DMS 273 (cell line): ENCODE data around the gene TPPP3.
"Not testable (repeated sequence)": the region's sequence is repeated elsewhere in the genome, so short reads cannot be mapped to it uniquely, and the experiment has no call there.

ENCODE experiments used
- DNase-seq: peaks from one replicate; lab custom pipeline; 2025; ENCODE audit not compliant: unreplicated experiment; lab: John Stamatoyannopoulos, UW

TPPP3 gene

DNA sequence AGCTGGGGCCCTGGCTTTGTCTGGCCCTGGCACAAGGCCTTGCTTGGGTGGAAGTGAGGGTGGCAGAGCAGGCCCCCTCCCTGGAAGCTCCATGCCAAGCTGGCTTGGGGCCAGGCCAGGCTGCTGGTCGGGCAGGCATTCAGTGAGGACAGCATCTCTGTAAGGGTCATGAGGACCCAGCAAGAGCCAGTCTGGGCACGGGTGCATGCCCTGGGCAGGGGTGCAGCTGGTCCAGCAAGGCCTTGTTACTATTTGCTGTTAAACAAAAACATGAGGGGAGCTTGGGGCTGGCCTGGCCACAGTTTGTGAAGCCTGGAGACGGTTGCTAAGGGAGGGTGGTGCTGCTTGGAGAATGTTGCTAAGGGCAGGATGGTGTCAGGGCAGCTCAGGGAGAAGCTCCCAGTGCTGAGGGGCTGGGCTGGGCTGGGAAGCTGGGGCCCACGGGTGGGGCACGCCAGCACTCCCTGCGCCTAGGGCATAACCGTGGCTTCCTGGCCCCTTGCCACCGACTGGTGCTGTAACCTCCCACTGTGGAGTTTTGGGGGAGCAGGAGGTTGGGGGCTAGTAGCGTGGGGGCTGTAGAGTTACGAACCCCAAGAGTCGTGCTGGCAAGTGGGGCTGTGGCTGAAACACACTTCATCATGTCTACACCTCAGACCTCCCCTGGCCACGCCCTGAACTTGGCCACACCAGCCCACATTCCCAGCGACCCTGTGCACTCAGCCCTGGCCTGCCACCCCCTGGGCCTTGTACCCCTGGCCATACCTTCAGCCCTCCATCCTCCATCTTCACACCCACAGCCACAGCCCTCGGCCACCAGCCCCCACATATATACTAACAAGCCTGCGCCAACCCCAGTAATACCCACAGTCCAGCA lies 1.6 kb downstream of the TPPP3 start:
- peak; percentile 78 for DNase-seq

DNA sequence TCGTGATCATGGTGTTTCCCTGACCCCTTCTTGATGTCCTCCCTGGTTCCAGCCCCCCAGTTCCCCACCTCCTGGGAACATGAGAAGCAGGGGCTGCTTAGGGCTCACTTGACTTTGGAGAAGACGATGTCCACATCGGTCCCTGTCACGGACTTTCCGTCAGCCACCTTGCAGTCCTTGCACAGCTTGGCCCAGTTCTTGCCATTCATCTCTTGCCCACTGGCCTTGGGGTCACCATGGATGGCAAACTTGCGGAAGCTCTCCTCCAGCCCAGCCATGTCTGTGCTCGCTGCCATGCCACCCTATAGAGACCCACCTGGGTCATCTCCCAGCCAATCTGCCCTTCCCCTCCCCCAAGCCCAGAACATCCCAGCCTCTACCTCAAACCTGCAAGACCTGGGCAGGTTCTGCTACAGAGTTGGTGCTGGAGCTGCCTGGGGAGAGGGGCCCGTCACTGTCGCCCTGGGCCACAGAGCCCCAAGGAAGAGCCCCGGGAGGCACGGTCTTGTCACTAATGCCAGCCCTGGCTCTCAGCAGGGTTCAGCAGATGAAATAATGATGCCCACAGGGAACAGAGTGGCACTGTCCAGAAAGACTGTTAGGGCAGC lies 2.4 kb downstream of the TPPP3 start:
- DNase-seq = no peak

DNA sequence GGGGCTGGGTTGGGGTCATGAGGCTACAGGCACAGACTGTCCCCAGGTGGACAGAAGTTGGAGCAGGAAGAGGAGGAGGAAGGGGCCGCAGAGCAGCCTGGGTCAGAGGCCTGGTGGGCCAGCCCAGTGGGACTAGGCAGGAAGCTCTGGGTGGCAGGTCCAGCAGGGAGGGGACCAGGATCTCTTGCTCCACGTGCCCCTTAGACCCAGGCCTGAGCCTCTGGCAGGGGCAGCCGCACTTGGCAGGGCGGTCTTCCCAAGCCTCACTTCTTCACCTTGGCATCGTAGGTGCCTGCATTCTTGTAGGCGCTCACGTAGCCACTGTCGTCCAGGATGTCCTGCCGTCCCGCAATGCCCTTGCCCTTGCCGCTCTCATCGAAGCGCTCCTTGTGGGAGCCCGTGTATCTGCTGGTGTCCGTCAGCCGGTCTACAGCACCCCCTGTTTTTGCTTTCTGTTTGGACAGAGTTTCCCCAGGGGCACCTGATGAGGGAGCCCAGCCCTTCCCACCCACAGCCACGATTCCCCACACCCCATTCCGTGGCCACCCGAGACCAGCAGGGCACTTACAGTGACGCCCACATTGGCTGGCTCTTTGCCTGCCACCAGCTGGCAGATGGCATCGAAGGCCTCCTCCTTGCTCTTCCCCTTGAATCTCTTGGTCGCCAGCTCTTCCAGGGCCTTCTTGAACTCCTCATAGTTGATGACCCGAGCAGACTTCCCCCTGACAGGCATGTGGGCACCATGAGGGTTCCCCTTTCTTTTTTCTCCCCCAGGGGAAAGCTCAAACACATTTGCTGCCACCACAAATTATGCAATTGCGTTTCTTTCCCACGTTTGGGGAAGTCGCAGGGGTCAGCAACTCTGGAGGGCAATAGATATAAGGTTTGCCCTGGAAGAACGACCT lies 3.1 kb downstream of the TPPP3 start:
- peak; percentile 35 for DNase-seq

DNA sequence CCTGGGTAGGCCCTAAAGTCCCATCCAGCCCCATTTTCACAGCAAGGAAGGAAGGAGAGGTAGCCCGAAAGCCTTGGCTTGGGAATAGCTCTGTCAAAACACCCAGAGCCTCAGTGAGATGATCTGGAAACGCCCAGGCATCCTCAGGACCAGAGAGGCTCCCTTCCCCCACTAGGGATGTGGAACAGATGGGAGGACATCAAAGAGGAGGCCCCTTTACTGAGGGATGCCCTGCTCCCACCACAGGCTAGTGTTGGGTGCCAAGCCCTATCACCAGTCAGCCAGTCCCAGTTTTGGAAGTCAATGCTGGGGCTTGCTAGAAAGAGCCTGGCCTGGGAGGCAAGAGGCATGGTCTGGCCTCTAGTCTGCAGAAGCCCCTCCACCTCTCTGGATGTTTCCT lies 4.7 kb downstream of the TPPP3 start:
- peak; percentile 55 for DNase-seq

DNA sequence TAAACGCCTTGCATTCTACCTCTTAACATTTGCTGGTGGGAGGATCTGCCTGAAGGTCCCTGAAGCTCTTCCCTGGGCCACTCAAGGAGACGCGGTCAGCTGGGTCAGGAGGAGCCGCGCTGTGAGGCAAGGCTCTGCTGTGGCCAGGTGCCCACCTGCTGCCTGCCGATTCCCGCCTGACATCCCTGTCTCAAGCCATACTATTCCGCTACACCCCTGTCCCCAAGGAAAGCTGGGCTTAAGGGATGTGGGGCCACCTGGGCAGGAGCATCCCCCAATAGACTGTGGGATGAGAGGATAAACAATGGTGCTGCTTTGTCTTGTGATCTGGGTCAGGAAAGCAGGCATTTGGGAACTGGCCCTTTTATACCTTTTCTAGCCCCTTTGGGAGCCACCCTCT lies 5.1 kb downstream of the TPPP3 start:
- DNase-seq = no peak

DNA sequence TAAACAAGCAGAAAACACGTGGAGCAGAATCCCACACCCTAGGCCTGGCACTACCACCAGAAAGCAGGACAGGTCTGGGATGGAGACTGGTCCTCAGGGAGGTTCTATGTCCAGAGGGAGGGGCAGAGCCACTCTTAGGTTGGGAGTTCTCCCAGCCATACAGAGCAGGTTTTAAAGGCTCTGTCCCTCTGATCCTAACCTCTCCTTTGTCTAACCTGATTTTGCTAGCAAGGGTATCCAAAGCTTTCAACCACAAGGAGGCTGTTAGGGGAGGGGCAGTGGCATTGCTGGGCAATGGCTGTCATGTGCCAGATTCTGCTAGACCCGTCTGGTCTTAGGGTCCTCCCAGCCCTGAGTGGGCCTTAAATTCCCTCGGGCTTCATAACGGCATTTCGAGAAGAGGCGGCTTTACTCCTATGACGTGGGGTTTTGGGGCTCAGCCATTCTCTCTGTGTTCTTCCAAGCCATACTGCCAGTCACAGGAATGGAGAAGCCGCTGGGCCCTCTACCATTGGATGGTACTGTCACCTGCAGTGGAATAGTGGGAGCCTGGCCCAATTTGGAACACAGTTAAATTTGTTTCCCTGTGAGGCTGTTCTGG lies 5.7 kb downstream of the TPPP3 start:
- DNase-seq = no peak

DNA sequence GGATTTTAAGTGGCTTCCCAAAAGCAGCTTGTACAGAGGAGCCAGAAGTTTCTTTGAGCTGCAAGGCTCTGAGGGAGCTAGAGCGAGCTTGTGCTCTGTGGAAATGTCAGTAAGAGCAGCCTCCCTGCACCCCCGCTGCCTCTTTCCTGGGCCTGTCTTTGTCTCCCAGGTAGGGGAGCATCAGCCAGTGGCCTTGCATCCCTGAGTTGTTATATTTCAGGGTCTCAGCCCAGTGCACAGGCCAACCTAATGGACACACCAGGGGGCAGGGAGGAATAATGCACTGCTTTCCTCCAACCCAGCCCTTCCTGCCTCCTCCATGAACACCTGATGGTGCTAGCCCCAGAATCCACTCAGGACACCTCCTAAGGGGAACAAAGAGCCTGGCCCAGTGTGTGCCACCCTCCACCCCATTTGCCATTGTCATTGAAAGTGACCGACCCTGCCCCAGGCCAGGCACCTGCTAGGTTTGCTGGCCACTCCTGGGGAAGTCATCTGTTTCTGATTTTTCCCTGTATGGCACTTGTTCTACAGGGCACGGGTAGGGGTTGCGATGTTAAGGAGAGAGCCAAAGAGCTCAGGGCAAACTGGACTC lies 6.3 kb downstream of the TPPP3 start:
- DNase-seq = no peak

DNA sequence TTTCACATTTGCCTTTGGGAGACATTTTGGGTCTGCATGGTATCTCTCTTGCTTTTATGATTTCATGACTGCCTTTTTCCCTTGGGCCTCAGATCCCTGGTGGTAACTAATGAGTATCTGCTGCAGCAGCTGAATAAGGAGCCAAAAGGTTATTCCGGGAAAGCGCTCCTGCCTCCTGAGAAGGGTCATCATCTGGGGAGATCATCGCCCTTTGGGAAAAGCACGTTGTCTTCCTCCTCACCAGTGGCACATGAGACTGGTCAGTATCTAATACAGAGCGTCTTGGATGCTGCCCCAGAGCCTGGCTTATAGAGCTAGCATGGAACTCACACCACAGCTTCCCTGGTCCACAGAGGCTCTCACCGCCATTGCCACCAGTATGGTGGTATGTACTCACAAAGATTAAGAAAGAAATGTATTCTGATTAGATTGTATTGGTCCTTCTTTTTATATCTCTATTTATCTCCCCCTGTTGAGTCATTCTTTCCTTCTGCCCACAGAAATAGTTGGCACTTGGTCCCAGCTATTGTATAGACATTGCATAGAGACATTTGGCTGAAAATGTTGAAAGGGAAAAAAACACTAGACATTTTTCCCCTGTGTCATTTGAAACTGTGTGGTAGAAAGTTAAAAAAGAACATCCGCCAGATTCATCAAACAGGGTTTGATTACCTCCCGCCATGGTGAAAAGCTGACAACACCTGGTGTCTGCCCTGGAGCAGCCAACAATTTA lies 8.4 kb downstream of the TPPP3 start:
- no peak for DNase-seq

DNA sequence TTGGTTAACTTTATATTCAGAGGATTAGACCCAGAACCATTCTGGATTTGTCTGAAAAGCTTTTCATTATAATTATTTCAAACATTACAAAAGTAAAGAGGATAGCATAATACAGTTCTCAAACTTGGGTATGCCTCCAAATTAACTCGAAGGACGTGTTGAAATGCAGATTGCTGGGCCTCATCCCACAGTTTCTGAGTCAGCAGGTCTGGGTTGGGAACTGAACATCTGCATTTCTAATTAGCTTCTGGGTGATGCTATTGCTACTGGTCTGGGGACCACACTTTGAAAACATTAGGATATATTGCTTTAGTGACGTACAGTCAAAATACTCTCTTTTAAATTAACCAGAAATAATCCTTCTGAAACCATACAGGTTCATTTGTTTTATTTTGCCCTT lies 10.0 kb downstream of the TPPP3 start:
- no peak for DNase-seq

DNA sequence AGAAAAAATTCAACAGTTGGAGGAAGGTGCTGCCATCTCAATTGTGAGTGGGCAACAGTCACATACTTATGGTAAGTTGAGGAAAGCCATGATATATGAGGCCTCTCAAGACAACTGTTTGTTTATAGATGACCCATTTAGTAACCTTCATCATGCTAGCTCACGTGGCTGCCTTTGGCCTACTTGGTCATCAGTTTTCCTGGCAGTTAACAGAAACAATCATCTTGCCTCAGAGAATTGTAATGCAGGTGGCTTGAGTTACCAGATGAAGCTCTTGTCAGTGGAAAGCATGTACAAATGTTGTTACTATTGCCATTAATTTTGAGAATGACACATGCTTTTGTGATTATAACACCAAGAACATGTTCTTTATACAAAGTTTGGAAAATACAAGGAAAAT lies 14.7 kb downstream of the TPPP3 start:
- DNase-seq = no peak

DNA sequence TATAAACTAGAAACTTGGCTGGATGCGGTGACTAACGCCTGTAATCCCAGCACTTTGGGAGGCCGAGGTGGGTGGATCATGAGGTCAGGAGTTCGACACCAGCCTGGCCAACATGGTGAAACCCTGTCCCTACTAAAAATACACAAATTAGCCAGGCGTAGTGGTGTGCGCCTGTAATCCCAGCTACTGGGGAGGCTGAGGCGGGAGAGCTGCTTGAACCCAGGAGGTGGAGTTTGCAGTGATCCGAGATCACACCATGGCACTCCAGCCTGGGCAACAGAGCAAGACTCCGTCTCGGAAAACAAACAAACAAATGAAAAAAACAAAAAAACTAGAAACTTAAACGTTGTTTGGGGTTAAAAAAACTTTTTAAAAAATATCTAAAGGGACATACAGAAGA lies 17.3 kb downstream of the TPPP3 start:
- DNase-seq = not testable (repeated sequence)

DNA sequence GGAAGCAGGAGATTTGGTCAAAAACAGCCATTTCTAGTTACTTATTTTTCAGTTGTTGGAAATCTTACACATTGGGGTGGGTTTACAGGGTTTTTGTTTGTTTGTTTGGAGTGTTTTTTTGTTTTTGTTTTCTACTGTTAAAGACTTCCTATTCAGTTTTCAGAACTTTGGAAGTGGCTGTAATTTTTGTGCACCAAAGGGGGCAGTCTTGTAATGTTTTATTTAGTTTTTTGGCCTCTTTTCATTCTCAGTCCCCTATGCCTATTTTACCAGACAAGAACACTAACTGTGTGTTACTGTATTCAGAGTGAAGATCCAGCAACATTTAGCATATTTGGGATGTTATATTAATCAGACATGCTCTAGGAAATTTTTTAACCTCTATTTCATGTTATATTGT lies 20.6 kb downstream of the TPPP3 start:
- peak; percentile 62 for DNase-seq

DNA sequence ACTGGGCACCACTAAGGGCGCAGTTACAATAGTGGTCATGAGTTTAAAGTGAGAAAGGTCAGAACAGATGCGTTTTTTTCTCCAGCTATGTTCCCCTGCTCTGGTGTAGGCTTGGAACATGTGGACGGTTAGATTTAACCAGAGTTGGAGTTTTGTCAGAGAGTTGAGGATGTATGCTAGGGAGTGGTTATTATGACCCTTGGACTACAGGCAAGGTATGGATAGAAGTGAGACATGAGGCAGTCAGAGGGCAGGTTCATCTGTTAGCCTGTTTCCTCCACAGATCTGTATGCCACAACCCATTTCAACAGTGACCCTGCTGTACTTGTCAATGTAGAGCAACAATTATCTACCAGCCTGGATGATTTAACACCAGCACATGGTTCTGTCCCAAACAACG lies 22.6 kb downstream of the TPPP3 start:
- no peak for DNase-seq

DNA sequence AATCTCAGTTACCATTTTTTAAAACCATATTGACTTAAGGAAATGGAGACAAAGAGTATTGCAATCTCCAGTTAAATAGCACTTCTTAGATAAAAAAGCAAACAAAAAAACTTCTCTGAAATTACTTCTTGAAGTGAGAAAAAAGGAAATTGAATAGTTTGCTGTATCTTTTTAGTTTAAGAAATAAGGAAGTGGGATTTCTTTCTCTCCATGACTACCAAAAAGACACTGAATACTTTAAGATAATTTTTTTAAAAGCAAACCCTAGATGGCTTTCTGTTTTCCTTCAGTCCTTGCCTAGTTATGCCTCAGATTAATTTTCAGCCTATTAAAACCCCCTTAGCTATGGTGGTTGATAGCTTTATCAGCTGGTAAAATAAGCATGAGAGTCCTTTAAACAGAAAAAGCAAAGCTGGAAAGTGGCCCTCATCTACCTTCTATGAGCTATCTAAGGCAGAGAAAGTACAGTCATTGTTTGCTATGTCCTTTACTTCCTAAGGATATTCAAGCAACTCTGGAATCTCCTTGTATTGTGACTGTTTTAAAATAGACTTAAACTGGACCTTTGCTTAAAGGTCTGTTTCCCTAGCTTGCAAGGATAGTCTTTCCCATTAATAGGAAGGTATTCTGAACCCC lies 28.6 kb downstream of the TPPP3 start:
- DNase-seq = no peak

DNA sequence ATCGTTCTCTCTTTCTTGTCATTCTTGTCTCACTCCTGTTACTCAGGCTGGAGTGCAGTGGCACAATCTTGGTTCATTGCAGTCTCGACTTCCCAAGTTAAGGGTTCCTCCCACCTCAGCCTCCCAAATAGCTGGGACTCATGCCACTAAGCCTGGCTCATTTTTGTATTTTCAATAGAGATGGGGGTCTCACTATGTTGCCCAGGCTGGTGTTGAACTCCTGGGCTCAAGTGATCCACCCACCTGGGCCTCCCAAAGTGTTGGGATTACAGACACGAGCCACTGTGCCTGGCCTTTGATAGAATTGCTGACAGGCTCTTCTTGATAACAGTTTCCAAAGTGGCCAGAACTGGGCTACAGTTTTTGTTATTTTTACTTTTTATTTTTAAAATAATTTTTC lies 32.3 kb downstream of the TPPP3 start:
- DNase-seq = no peak

DNA sequence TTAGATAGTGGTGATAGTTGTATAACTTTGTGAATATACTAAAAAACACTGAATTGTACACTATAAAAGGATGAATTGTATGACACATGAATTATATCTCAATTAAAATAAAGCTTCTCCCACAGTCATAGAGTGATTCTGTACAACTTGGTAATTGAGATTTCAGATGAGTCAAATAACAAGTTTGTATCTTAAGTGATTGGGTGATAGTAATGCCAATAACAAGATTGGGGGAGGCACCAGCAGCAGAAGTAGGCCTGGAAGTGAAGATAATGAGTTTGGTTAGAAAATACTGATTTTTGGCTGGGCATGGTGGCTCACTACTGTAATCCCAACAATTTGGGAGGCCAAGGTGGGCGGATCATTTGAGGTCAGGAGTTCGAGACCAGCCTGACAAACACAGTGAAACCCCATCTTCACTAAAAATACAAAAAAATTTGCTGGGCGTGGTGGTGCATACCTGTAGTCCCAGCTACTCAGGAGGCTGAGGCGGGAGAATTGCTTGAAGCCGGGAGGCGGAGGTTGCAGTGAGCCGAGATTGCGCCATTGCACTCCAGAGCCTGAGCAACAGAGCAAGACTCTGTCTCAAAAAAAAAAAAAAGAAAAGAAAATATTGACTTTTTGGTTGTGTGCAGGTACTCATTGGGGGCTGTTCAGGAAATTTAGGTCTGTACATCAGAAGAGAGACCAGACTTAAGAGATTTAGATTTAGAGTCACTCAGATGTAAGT lies 33.6 kb downstream of the TPPP3 start:
- DNase-seq = not testable (repeated sequence)

DNA sequence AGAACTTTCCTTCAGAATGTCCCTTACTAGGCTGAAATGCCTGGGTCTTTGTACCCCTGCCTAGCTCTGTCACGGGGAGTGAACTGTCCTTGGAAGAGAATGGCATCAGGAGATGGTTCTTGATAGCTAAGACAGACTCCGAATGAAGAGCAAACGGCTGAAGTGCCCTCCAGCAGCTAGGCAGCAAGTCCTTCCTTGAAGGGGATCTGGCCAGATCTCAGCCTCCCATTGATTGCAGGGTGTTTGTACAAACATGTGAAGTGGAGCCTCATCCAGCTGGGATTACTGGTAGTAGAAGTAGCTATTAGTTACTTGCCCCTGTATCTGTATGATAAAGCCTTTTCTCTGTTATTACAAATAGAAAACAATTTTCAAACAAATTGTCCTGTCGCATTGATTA lies 35.7 kb downstream of the TPPP3 start:
- DNase-seq = no peak

DNA sequence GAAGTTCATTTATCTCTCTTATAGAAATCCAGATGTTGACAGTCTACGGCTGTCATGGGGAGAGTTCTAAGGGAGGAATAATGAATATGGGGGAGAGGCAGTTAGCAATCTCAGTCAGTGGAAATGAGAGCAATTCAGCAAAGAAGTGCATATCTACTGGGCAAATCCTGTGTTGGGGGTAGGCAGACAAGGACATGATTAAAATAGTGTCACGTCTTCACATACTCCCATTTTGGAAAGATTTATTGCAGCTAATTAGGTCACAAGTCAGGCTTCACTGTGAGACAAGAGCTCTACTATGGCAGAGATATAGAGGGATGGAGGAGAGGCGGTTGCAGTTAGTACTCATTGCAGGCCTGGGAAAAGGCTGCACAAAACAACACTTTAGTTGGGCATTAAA lies 36.9 kb downstream of the TPPP3 start:
- no peak for DNase-seq

DNA sequence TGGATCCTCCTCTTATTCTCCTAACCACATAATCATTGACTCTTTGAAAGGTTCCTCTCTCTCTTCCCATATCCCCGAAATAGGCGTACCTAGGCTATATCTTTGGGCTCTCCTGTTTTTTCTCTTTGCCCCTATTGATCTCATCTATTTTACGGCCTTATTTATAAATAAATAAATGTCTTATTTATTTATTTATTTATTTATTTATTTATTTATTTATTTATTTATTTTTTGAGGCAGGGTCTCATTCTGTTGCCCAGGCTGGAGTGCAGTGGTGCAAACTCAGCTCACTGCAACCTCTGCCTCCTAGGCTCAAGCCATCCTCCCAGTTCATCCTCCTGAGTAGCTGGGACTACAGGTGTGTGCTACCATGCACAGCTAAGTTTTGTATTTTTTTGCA lies 40.8 kb downstream of the TPPP3 start:
- not testable (repeated sequence) for DNase-seq
